Vagina (tissue), 2 donors: Measurements from ENCODE around the gene SRPRA.
"Not testable (repeated sequence)": the region's sequence is repeated elsewhere in the genome, so short reads cannot be mapped to it uniquely, and the experiment has no call there.

Source experiments
- POLR2A ChIP-seq, 2 donors: fragments of 450-650 bp; IDR thresholded peaks; one replicate each; pipeline ENCODE4 v1.6.1; 2017; ENCODE audit warnings: antibody characterized with exemption in 2 of 2, mild to moderate bottlenecking in 2 of 2, moderate library complexity in 2 of 2
- TF ChIP-seq, protein P1 (sequence below), 3 experiments: fragments of 450-650 bp in 2 of 3; fragments of 200-600 bp in 1 of 3; sonication (generic) in 1 of 3; IDR thresholded peaks; one replicate each; pipeline ENCODE4 v1.5.1; 2017 to 2019; ENCODE audit warnings: antibody characterized with exemption in 3 of 3, mild to moderate bottlenecking in 2 of 3, moderate library complexity in 2 of 3

DNA sequence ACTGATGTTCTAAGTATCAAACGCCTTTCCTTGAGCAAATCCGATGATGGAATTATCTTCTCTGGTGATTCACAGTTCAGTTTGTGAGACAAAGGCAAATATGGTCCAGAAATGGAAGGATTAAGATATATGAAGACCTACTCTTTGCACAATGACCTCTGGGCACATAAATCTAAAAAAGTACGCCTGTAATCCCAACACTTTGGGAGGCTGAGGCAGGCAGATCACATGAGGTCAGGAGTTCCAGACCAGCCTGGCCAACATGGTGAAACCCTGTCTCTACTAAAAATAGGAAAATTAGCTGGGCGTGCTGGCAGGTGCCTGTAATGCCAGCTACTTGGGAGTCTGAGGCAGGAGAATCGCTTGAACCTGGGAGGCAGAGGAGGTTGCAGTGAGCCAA lies 13.2 kb downstream of the SRPRA start:
- TF ChIP-seq, protein P1, sequence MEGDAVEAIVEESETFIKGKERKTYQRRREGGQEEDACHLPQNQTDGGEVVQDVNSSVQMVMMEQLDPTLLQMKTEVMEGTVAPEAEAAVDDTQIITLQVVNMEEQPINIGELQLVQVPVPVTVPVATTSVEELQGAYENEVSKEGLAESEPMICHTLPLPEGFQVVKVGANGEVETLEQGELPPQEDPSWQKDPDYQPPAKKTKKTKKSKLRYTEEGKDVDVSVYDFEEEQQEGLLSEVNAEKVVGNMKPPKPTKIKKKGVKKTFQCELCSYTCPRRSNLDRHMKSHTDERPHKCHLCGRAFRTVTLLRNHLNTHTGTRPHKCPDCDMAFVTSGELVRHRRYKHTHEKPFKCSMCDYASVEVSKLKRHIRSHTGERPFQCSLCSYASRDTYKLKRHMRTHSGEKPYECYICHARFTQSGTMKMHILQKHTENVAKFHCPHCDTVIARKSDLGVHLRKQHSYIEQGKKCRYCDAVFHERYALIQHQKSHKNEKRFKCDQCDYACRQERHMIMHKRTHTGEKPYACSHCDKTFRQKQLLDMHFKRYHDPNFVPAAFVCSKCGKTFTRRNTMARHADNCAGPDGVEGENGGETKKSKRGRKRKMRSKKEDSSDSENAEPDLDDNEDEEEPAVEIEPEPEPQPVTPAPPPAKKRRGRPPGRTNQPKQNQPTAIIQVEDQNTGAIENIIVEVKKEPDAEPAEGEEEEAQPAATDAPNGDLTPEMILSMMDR (IDR thresholded peaks at IDR 0.05), result not testable (repeated sequence)
- not testable (repeated sequence) for TF ChIP-seq POLR2A (IDR thresholded peaks at IDR 0.05)
